T-helper 17 cell (primary cell): Measurements from ENCODE around the gene IDI2. TPM values are rescaled to one million over a fixed set of nuclear protein-coding genes. Genes with fewer than 3 reads are reported as not detected.
"Not testable (repeated sequence)": the region's sequence is repeated elsewhere in the genome, so short reads cannot be mapped to it uniquely, and the experiment has no call there.

Source experiments
- ATAC-seq: fragments of 150-1000 bp; cut with Tn5 transposase; 2 replicates; pipeline ENCODE4 v1.10.0; 2021; ENCODE audit warnings: mild to moderate bottlenecking, moderate library complexity
- DNase-seq, 3 donors: peaks; one replicate each; pipeline versions ENCODE4 v3.0.0 to v3.0.0-alpha.2; 2020 to 2021
- H3K9me3 ChIP-seq: one replicate; pipeline ENCODE4 v1.7.0; 2013; ENCODE audit warnings: low read length, mild to moderate bottlenecking; ENCODE audit not compliant: control insufficient read depth, poor library complexity, severe bottlenecking
- H3K27ac Mint-ChIP-seq: one replicate; pipeline ENCODE4 v1.8.0; 2022; ENCODE audit warnings: mild to moderate bottlenecking, moderate library complexity, mixed read lengths
- H3K27me3 Mint-ChIP-seq: one replicate; pipeline ENCODE4 v1.8.0; 2022; ENCODE audit warnings: mixed read lengths
- H3K36me3 Mint-ChIP-seq: one replicate; pipeline ENCODE4 v1.8.0; 2022; ENCODE audit warnings: low read depth, mixed read lengths
- H3K4me1 Mint-ChIP-seq: one replicate; pipeline ENCODE4 v1.8.0; 2022; ENCODE audit warnings: mild to moderate bottlenecking, mixed read lengths
- H3K4me3 Mint-ChIP-seq: one replicate; pipeline ENCODE4 v1.8.0; 2022; ENCODE audit warnings: mild to moderate bottlenecking, moderate library complexity, mixed read lengths
- total RNA-seq, 4 donors: library from RNA in 2 of 4; stranded (reverse) in 2 of 4; gene quantifications; one replicate each; pipeline ENCODE4 v1.2.3 and lab custom pipeline; 2022 to 2026

Gene IDI2
- total RNA-seq (not detected), total RNA-seq (lab: John Stamatoyannopoulos, UW) (0 to 0.08 reads per million in 2 donors)

DNA sequence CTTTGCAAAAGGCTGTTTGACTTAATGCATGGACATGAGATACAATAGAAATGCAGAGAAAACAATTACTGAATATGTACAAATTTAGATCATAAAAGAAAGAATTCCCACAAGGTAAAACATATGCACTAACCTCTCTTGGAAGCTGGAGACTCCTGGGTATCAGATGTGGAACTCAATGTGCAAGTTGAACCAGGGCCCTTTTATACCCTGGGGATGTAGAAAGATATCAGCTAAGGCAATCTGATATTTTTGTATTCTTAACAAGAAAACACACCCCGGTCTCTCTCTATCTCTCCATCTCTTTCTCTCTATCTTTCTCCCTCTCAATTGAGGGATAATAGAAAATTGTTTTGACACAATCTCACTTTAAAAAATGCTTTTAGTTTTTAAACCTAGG lies at the start of gene IDI2:
Gene IDI2 (minus strand): TSS at position 177 of the 400 bp plus-strand sequence. CDS start 1,136 bp downstream, outside the sequence.
- no peaks in the 10 kb centered on the region for H3K36me3 Mint-ChIP-seq
- H3K27me3 Mint-ChIP-seq: no peaks in the 10 kb centered on the region
- no peaks in the 10 kb centered on the region for H3K9me3 ChIP-seq
- H3K4me3 Mint-ChIP-seq: no peak within 1 kb of the TSS
- H3K27ac Mint-ChIP-seq: no peak within 1 kb of the TSS
- no peak for DNase-seq
- no peak for ATAC-seq
- no peaks in the 10 kb centered on the region for H3K4me1 Mint-ChIP-seq

DNA sequence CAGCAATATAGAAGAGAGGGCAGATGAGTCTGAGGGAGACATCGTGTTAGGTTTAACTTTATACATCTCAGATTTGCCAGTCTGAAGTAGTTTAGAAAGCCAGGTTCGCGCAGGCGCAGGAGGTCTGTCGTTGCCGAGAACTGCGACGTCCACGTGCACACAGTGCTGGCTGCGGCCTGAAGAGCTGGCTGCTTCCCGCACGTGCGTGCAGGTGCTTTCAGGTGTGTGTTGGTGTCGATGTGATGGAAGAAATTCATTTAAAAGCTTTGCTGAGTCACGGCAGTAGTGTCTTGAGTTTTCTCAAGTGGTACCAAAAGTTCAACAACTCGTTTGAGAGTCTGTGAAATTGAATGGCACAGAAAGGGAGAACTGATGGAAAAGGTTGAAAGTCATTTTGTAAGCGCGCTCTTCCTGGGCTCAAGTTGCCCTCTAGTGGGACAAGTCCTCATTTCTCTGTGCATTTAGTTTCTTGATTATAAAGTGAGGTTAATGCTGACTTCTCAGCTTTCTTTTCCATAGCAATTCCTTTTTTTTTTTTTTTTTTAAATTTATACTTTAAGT lies 49.2 kb upstream of the IDI2 start:
- Mint-ChIP-seq H3K36me3 (peaks cover 3% of the 10 kb centered on the region), H3K4me1 (peaks cover 15% of the 10 kb centered on the region), H3K27me3 (no peaks in the 10 kb centered on the region), H3K4me3 (no peak overlapping the region), H3K27ac (peak overlapping the region; percentile 60)
- ATAC-seq (no peak), DNase-seq (no peak)
- no peaks in the 10 kb centered on the region for H3K9me3 ChIP-seq

DNA sequence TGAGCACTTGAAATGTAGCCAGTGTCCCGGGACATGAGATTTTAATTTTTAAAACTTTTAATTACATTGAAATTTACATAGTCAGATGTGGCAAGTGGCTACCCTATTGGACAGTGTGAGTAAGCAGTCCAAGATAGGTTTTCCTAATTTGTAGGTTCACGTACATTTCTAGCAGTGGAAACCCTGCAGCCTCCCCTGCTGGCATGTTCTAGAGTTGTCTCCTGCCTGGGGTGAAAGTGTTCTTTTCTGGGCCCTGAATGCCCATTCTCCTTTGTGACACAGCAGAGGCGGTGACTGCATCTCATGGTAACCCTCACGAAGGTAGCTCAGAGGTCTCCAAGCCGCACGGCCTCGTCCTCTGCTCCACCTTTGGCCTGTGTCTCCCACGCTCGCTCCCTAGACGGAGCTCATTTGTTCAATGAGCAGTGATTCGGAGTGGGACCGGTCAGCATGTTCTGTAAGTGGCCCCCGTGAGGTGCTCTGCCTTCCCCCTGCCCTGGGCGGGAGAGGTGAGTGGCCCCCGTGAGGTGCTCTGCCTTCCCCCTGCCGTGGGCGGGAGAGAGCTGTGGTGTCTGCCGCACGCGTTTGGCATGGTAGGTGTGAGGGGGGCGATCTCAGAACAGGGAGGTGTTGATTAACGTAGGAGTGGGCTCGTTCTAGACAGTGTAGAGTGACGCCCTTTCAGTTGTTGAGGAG lies 48.5 kb upstream of the IDI2 start:
- H3K36me3 Mint-ChIP-seq: peaks cover 2% of the 10 kb centered on the region
- no peak for ATAC-seq

DNA sequence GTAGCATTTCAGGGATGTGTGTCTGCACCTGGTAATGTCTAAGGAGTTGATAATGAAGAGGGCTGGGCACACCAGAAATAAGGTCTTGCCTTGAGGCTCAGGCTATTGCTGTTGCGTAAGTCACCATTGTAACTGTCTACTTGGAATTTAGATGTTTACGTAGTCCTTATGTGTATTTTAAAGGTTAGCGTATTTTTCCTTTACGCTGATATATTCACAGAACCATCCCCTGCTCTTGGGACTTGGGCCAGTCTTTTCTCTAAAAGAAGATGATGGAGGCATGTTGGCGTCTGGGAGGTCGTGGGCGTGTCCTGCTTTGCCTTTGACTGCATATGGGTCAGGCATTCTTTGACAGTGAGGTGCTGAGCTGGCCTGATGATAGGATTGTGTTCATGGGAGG lies 45.3 kb upstream of the IDI2 start:
- DNase-seq (no peak), ATAC-seq (no peak)
- Mint-ChIP-seq H3K4me1 (peaks cover 33% of the 10 kb centered on the region), H3K27ac (peak overlapping the region; percentile 67), H3K4me3 (no peak overlapping the region), H3K36me3 (peaks cover 2% of the 10 kb centered on the region), H3K27me3 (no peaks in the 10 kb centered on the region)
- H3K9me3 ChIP-seq: no peaks in the 10 kb centered on the region

More for the DNA sequence above, 48.5 kb upstream of the IDI2 start:
- no peaks in the 10 kb centered on the region for H3K9me3 ChIP-seq
- peaks cover 20% of the 10 kb centered on the region for H3K4me1 Mint-ChIP-seq
- no peak for DNase-seq
- H3K27me3 Mint-ChIP-seq: no peaks in the 10 kb centered on the region
- H3K27ac Mint-ChIP-seq: peak overlapping the region; percentile 60
- no peak overlapping the region for H3K4me3 Mint-ChIP-seq

DNA sequence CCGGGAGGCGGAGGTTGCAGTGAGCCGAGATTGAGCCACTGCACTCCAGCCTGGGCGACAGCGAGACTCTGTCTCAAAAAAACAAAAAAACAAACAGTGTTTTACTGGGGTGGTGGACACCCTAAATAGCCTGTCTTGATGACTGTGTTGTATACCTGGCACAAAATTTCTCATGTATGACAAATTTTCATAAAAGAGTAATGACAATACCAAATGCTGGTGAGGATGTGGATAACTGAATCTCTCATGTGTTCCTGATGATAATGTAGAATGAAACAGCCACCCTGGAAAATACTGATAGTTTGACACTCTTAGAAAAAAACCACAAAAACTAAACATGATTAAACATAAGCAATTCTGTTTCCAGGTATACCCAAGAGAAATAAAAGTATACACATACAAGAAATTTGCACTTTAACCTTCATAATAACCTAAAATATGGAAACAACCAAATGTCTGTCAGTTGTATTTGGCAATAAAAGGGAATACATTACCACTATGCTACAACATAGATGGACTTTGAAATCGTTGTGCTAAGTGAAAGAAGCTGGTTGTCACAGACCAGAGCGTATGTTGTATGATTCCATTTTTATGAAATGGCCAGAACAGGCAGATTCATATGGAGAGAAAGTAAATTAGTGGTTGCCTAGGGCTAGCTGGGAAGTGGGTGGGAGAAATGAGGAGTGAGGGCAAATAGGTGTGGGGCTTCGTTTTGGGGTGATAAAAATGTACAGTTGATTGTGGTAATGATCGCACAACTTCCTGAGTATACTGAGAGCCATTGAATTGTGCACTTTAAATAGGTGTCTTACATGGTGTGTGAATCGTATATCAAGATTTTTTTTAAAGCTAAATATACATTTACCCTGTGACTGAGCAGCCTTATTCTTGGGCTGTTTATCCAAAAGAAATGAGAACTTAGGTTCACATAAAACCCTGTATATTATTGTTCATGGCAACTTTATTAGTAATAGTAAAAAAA lies 43.0 kb upstream of the IDI2 start:
- DNase-seq (no peak), ATAC-seq (no peak)
- Mint-ChIP-seq H3K36me3 (peaks cover 6% of the 10 kb centered on the region), H3K4me1 (peaks cover 40% of the 10 kb centered on the region), H3K4me3 (no peak overlapping the region), H3K27me3 (no peaks in the 10 kb centered on the region), H3K27ac (peak overlapping the region; percentile 39)
- H3K9me3 ChIP-seq: no peaks in the 10 kb centered on the region

DNA sequence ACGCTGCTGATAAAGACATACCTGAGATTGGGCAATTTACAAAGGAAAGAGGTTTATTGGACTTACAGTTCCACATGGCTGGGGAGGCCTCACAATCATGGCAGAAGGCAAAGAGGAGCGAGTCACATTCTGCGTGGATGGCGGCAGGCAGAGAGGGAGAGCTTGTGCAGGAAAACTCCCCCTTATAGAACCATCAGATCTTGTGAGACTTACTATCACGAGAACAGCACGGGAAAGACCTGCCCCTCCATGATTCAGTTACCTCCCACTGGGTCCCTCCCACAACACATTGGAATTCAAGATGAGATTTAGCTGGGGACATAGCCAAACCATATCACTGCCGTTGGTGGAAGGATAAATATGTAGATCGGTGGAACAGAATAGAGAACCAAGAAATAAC lies 41.1 kb upstream of the IDI2 start:
- peaks cover 59% of the 10 kb centered on the region for H3K4me1 Mint-ChIP-seq
- not testable (repeated sequence) for H3K9me3 ChIP-seq, DNase-seq, H3K27me3 Mint-ChIP-seq, H3K4me3 Mint-ChIP-seq, H3K36me3 Mint-ChIP-seq, ATAC-seq
- H3K27ac Mint-ChIP-seq: peak overlapping the region; percentile 41

DNA sequence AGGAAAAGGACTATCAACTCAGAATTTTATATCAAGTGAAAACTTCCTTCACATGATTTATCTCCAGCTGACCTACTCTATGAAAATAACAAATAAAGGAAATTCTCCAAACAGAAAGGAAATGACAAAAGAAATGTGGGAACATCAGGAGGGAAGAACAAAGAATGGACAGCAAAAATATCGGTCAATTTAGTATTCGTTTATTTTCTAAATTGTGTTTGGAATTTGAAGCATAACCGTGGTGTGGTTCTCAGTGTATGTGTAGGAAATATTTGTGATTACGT lies 39.2 kb upstream of the IDI2 start:
- DNase-seq: no peak
- H3K27ac Mint-ChIP-seq: peak overlapping the region; percentile 94
- no peak overlapping the region for H3K4me3 Mint-ChIP-seq
- no peaks in the 10 kb centered on the region for H3K27me3 Mint-ChIP-seq
- H3K9me3 ChIP-seq: no peaks in the 10 kb centered on the region
- ATAC-seq: no peak
- peaks cover 64% of the 10 kb centered on the region for H3K4me1 Mint-ChIP-seq
- H3K36me3 Mint-ChIP-seq: peaks cover 5% of the 10 kb centered on the region

DNA sequence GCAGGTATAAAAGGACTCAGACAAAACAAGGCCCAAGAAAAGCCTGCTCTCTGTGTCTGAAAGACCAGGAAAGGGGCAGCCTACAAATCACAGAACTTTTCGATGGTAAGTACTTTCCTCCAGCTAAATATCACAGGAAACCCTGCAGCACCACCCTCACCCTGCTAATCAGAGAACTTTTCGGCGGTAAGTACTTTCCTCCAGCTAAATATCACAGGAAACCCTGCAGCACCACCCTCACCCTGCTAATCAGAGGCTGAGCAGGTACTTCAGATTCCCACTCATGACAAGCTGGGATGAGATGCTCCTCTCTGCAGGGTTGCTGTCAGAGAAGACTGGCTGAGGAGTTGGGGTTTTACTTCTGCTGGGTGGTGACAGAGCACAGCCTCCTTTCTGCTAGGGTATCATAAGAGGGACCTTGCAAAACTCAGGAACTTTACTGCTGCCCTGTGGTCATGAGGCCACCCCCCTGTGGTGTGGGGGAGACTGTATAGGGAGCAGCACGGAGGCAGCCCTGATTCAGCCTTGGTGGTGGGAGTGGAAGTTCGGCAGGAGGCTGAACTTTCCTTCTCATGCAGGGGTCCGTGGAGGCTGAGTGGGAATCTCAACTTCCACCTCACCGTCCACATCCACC lies 37.7 kb upstream of the IDI2 start:
- Mint-ChIP-seq H3K4me3 (peak overlapping the region; percentile 73), H3K27me3 (no peaks in the 10 kb centered on the region), H3K36me3 (peaks cover 5% of the 10 kb centered on the region), H3K27ac (peak overlapping the region; percentile 94), H3K4me1 (peaks cover 52% of the 10 kb centered on the region)
- peak; percentile 88 for ATAC-seq
- H3K9me3 ChIP-seq: no peaks in the 10 kb centered on the region
- no peak for DNase-seq

DNA sequence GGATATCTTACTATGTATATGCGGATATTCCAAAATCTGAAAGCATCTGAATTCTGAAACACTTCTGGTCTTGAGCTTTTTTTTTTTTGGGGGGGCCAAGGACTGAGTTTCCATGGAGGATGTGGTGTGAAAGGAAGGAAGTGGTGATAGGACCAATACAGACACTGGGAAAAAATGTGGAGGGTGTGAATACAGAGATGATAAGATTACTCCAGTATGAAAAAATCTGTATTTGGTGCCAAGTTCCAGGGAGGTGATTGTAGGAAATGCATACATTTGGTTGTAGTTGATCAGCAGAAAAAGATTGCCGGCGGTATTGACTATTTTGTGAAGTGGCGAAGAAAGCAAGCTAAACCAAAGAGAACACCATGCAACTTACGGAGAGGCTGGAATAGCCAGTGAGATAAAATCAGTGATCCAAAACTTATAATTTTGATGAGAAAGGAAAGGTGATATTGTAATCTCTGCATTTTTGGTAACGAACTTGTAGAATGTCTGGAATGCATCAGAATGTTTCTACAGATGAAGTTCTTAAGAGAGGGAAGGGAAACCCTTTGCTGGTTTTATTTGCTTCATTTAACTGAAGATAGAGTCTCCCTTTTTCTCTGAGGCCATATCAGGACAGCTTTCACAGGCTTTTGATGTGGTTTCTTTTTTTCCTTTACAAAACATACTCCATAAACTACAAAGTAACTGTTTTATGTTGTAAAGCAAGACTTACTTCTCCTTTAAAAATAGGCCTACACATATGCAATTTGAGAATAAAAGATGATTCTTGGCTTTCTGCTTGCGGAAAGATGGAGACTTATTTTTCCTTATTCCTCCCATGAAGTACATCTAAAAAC lies 36.5 kb upstream of the IDI2 start:
- no peaks in the 10 kb centered on the region for H3K9me3 ChIP-seq
- Mint-ChIP-seq H3K4me3 (peak overlapping the region; percentile 73), H3K36me3 (peaks cover 5% of the 10 kb centered on the region), H3K27ac (peak overlapping the region; percentile 94), H3K4me1 (peaks cover 59% of the 10 kb centered on the region), H3K27me3 (no peaks in the 10 kb centered on the region)
- peak; percentile 36 for ATAC-seq
- no peak for DNase-seq

DNA sequence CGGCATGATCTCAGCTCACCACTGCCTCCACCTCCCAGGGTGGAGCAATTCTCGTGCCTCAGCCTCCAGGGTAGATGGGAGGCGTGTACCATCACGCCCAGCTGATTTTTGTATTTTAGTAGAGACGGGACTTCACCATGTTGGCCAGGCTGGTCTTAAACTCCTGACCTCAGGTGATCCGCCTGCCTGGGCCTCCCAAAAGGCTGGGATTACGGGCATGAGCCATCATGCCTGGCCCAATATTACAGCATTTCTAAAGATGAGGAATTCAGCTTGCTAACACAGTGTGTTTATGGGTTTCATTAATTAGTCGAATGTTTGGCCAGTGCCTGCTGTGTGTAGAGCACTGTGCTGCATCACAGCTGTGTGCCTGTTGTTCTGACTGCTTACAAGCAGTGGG lies 34.2 kb upstream of the IDI2 start:
- Mint-ChIP-seq H3K27ac (peak overlapping the region; percentile 89), H3K4me3 (no peak overlapping the region), H3K36me3 (peaks cover 5% of the 10 kb centered on the region), H3K27me3 (no peaks in the 10 kb centered on the region), H3K4me1 (peaks cover 67% of the 10 kb centered on the region)
- ATAC-seq (no peak), DNase-seq (no peak)
- H3K9me3 ChIP-seq: no peaks in the 10 kb centered on the region

DNA sequence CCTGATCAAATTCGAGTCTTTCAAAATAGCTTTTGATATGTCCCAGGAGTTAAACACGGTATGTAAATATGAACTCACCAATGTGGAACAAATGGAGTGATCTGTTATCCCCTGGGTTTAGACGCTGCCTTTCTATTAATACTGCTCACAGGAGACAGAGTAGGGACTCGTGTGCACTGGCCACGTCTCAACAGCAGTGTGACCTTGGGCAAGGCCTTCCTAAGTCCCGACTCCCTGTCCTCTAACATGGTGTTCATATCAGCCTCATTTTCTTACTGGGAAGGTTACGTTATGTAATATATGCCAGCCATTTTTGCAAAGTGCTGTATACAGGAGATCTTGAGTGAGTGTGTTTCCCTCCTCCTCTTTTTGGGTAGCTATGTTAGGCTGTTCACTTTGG lies 32.4 kb upstream of the IDI2 start:
- H3K9me3 ChIP-seq: no peaks in the 10 kb centered on the region
- Mint-ChIP-seq H3K27ac (peak overlapping the region; percentile 98), H3K36me3 (peaks cover 2% of the 10 kb centered on the region), H3K27me3 (no peaks in the 10 kb centered on the region), H3K4me1 (peaks cover 62% of the 10 kb centered on the region), H3K4me3 (peak overlapping the region; percentile 98)
- ATAC-seq (no peak), DNase-seq (no peak)

DNA sequence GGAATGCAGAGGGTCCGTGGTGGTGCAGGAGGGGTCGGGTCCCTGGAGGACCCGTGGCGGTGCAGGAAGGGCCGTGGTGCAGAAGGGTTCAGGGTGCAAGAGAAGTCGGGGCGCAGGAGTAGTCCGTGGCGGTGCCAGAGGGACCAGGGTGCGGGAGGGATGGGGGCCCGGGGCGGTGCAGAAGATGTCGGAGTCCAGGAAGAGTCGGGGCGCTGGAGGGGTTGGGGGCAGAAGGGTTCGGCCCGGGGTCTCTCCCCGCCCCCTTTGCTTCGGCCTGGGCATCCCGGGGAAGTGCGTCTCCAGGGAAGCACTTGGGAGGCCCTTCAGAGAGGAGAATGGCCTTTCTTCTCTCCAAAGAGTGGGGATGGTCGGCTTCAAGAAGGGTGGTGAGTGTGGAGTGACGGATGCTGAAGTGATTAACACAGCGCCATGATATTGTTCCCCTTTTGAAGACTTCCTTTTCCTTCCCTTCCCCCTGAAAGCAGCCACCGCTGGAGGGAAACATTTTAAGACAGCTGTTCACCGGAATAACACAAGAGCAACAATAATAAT lies 31.5 kb upstream of the IDI2 start:
- peaks cover 57% of the 10 kb centered on the region for H3K4me1 Mint-ChIP-seq
- peaks cover 2% of the 10 kb centered on the region for H3K36me3 Mint-ChIP-seq
- H3K4me3 Mint-ChIP-seq: peak overlapping the region; percentile 98
- H3K27ac Mint-ChIP-seq: peak overlapping the region; percentile 98
- no peaks in the 10 kb centered on the region for H3K27me3 Mint-ChIP-seq
- DNase-seq: no peak
- peak; percentile 23 for ATAC-seq
- H3K9me3 ChIP-seq: no peaks in the 10 kb centered on the region
